Fibroblast of skin of back (primary cell): ENCODE results near the gene QRSL1. TPM values are rescaled to one million over a fixed set of nuclear protein-coding genes. Genes with fewer than 3 reads are reported as not detected.
A peak's percentile ranks its signal among the peaks of the same experiment; 100 is the strongest.
"Not testable (repeated sequence)": the region's sequence is repeated elsewhere in the genome, so short reads cannot be mapped to it uniquely, and the experiment has no call there.

ENCODE experiments used
- DNase-seq: peaks from one replicate; pipeline ENCODE4 v3.0.0-alpha.2; 2013
- polyA plus RNA-seq, 2 experiments: library from polyadenylated mRNA; unstranded; fragments of 120-200 nt; gene quantifications; one replicate each; pipeline ENCODE4 v1.2.1, GENCODE V29; 2013; ENCODE audit not compliant: insufficient read length in 2 of 2

Gene QRSL1
- polyA plus RNA-seq (2013, experiment 1 of 2; ENCODE audit: insufficient read length): 8.3 TPM
- 8.2 TPM for polyA plus RNA-seq (2013, experiment 2 of 2; ENCODE audit: insufficient read length)

- peak; percentile 93 for DNase-seq
Observed at GRCh38 chr6:106629103-106629858, at the start of gene QRSL1, which contains the start of gene RTN4IP1. Gene QRSL1 (plus strand): TSS chr6:106629578. CDS start chr6:106629682, 104 bp downstream. Gene RTN4IP1 (minus strand): TSS chr6:106629498. CDS start chr6:106629021, 477 bp downstream.

DNA sequence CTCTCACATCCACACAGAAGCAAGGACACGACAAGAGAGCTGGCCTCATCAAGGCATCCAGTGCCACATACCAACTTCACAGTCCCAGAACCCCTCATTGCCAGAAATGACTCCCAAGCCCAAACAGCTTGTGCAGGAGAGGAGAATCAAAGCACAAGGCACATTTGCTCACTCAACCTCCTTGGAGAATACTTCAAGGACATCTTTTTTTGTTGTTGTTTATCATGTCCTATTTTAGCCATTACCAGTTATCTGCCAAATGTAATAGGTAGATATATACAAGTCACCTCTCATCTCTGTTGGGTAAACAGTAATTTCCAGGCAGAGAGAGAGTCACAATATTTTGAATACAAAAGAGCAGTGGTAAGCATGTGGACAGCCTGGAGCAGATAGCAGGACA is 47.9 kb upstream of the QRSL1 start:
- DNase-seq: no peak

- DNase-seq: no peak
Observed at GRCh38 chr6:106586815-106587415, 42.5 kb upstream of the QRSL1 start.

DNA sequence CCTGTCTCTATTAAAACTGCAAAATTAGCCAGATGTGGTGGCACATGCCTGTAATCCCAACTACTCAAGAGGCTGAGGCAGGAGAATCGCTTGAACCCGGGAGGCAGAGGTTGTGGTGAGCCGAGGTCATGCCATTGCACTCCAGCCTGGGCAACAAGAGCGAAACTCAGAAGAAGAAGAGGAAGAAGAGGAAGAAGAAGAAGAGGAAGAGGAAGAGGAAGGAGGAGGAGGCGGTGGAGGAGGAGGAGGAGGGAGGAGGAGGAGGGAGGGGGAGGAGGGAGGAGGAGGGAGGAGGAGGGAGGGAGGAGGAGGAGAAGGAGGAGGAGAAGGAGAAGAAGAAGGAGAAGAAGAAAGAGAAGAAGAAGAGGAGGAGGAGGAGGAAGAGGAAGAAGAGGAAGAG is 40.4 kb upstream of the QRSL1 start:
- not testable (repeated sequence) for DNase-seq

DNA sequence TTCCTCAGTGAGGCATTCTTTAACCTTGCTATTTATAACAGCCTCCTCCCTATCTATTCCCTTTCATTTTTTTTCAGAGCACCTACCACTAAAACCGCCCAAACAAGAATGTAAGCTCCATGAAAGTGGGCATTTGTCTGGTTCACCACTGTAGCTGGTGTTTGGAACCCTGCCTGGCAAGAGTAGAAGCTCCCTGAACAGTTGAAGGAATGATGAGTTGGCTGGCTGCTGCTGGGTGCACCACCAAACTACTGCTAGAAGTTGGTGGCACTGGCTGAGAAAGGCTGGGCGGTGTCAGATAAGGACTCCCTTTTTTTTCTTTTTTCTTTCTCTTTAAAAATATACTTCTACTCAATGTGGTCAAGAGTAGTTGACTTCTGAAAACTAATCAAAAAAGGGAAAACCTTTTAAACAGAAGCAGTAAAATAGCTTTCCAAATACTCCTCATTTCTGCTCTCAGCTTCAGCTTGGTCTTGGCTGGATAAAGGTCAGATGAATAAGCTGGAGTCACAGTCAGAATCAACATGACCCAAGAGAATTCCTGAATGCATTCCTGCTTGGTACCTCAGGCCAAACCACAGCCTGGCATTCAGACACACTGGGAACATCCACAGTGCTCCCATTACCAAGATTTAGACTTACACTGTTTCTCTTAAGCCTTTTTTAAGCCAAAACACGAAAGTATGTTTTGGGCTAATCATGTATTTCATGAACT is 38.1 kb upstream of the QRSL1 start:
- DNase-seq: peak; percentile 90

- DNase-seq: no peak
Observed at GRCh38 chr6:106599440-106599839, 29.9 kb upstream of the QRSL1 start.

- DNase-seq: no peak
Observed at GRCh38 chr6:106600329-106600728, 29.0 kb upstream of the QRSL1 start.

DNA sequence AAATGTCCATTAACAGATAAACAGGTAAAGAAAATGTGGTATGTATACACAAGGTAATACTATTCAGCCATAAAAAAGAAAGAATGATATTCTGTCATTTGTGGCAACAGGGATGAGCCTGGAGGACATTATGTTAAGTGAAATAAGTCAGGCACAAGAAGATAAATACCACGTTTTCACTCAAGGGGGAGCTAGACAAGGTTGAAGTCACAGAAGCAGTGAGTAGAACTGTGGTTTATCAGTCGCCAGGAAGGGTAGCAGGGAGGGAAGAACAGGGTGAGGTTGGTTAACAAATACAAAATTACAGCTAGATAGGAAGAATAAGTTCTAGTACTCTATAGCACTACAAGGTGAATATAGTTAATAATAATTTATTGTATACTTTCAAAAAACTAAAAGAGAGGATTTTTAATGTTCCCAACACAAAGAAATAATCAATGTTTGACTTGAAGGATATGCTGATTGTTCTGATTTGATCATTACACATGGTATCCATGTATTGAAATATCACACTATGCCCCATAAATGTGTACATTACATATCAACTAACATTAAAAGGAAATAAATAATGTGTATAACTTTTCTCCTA is 21.2 kb upstream of the QRSL1 start:
- DNase-seq: peak; percentile 52

- peak; percentile 3 for DNase-seq
Observed at GRCh38 chr6:106609699-106610098, 19.7 kb upstream of the QRSL1 start.

DNA sequence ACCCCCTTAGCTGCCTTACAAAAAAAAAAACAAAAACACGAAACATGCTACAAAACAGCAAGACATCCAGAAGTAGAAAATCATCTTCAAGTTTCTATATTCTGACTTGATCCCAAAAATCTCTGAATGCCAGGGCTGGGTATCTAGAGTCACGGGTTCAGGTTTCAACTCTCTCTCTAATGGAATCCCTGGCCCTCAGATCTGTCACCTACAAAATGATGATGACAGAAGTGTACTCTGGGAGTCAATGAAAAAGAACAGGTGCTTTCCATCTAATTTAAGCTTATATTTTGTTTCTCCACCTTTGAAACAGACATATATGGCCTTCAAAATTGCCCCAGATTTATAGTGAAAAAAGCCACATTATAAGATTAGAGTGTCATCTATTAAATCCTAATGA is 18.3 kb upstream of the QRSL1 start:
- DNase-seq: no peak

DNA sequence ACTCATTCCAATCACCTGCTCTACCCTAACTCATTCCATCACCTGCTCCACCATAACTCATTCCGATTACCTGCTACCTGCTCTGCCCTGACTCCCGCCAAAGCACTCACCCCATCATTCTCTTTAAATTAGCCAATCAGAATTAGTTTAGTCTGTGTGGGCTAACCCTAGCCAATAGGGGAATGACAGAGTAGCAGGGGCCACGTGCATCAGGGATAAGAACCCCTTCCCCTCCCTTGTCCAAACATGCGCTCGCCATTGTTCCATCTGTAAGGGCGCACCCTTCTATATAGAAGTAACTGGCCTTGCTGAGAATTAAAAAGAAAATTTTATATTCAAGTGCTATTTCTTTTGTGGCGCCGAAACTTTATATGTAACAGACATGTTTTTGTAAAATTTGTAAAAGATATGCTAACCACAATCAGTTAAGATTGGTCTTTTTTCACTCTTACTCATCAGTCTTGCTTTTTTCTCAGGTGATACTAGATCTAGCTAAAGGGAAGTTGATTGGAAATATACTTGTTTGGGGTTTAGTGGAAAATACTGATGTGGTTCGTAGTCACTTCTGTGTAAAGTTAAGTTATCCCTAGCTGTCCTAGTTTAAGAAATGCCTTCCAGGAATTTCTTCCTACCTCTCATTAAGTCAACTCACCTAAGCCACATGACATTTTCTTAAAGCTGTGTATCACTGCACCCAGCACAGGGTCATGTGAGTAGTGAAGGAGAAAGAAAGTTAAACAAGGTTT is 16.5 kb upstream of the QRSL1 start:
- no peak for DNase-seq

DNA sequence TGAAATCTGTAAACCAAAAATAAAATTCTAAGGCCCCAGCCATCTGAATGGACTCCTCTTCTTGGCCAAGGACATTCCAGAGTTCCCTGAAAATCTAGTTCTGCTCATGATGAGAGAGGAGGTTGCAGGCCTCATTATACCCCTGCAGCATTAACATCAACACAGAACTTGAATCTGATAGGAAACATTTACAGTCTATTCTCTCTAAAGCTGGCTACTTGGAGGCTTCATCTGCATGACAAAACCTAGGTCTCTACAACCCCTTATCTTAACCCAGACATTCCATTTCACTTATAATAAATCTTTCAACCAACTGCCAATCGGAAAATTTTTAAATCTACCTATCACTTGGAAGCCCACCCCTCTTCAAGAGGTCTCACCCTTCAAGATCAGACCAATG is 15.8 kb upstream of the QRSL1 start:
- no peak for DNase-seq

DNA sequence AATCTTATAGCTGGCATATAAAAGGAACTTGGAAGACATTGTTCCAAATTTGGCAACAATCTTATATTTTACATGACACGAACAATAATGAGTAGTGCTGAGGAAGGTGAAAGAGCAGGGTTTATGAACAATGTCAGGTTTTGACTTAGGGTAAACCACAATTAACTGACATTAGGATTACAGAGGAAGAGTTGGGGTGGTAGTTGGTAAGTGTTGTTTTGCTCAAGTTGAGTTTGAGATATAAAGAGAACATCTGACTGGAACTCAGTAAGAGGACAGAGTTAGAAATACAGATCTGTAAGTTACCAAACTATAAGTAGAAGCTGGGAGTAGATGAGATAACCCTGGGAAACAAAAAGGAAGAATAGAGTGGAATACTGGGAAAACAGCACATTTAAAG is 15.2 kb upstream of the QRSL1 start:
- no peak for DNase-seq

- DNase-seq: no peak
Observed at GRCh38 chr6:106614592-106615257, 14.7 kb upstream of the QRSL1 start.

GRCh38 chr6:106617302-106617701 is 12.1 kb upstream of the QRSL1 start:
- DNase-seq: no peak

GRCh38 chr6:106617857-106618256 is 11.5 kb upstream of the QRSL1 start:
- no peak for DNase-seq

GRCh38 chr6:106618324-106618723 is 11.1 kb upstream of the QRSL1 start:
- DNase-seq: no peak

- DNase-seq: no peak
Observed at GRCh38 chr6:106619223-106619622, 10.2 kb upstream of the QRSL1 start.

DNA sequence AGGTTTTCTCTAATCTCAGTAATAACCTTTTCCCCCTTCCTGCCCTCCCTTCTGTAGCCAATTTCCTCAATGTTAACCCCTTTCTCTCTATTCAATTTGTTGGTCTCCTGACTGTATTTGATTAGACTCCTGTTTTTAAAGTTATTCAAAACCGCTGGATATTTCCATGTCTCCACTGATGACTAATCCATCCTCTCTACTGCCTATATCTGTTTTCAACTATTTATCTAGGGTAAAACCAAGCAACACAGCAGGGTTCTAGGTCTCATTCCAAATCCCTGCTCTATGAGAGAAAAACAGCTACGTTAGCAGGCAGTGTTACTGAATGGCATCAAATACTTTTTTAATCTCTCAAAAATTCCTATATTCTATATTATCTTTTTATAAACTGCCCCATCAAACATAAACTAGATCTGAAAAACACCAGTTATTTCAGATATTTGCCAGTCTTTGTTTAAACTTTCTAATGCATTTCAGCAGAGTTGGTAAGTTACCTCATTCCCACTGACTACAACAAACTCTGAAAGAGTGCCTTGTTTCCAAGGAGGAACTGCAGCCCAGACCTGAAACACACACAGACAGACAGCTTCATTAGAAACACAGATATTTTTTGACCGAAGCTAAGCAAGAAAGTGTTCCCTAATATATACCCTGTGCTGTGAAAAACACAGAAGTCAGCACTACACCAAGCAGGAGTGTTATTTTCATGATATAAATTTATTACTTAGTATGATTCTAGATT is 8.3 kb upstream of the QRSL1 start:
- peak; percentile 71 for DNase-seq

DNA sequence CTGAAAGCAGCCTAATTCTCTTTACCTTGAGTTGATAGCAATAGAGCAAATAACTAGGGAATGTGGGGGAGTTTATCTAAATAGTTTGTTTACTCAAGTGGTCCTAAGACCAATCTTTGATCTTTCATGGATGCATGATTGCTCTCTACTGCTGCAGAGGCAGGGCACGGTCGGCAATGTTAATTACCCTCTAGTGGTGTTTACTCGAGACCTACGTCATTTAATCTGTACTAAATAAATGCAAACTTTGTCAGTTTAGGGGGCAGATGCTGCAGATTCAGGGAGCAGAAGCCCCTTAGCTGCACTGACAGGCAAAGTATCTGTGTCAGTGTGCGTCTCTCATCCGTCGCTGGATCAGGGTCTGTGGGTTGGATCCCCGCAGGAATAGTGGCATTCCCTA is 7.0 kb upstream of the QRSL1 start:
- DNase-seq: no peak

- DNase-seq: no peak
Observed at GRCh38 chr6:106623039-106623438, 6.3 kb upstream of the QRSL1 start.
